Measurements from ENCODE around the gene MCM8.

DNA sequence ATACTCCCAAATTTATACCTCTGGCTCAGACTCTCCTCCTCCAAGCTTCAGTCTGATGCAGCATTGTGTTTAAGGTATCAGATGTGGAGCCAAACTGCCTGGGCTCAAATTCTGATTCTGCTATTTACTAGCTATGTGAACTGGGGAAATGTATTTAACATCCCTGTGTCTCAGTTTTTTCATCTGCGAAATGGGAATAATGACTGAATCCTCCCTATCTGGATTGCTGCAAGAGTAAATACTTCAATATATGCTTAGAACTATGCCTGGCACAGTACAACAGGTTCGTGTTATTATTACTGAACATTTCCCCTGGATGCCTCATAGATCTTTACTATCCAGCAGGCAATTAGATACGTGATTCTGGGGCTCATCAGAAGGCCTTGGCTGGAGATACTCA, 97.9 kb downstream of the MCM8 start:
- TF ChIP-seq, protein P1, sequence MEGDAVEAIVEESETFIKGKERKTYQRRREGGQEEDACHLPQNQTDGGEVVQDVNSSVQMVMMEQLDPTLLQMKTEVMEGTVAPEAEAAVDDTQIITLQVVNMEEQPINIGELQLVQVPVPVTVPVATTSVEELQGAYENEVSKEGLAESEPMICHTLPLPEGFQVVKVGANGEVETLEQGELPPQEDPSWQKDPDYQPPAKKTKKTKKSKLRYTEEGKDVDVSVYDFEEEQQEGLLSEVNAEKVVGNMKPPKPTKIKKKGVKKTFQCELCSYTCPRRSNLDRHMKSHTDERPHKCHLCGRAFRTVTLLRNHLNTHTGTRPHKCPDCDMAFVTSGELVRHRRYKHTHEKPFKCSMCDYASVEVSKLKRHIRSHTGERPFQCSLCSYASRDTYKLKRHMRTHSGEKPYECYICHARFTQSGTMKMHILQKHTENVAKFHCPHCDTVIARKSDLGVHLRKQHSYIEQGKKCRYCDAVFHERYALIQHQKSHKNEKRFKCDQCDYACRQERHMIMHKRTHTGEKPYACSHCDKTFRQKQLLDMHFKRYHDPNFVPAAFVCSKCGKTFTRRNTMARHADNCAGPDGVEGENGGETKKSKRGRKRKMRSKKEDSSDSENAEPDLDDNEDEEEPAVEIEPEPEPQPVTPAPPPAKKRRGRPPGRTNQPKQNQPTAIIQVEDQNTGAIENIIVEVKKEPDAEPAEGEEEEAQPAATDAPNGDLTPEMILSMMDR (IDR thresholded peaks at IDR 0.05; ENCODE audit: borderline replicate concordance, extremely low read depth, low read length, poor library complexity, severe bottlenecking), result no peak
- no peak for TF ChIP-seq EZH2 (IDR thresholded peaks at IDR 0.05; ENCODE audit: borderline replicate concordance, low read depth, low read length, severe bottlenecking)
